Body of pancreas (tissue), 4 donors: Measurements from ENCODE around the gene UBE2E3. TPM values are rescaled to one million over a fixed set of nuclear protein-coding genes. Genes with fewer than 3 reads are reported as not detected.
"Not testable (repeated sequence)": the region's sequence is repeated elsewhere in the genome, so short reads cannot be mapped to it uniquely, and the experiment has no call there.

Experiments
- ATAC-seq: fragments of 150-250 bp; one replicate; pipeline ENCODE4 v1.9.1; 2016
- DNase-seq, 4 donors: peaks; one replicate each; pipeline ENCODE4 v3.0.0-alpha.2; 2019
- H3K27ac ChIP-seq, 4 donors: fragments of 200-600 bp; sonication (generic); 1 replicate in 3 of 4; 2 replicates in 1 of 4; pipeline versions ENCODE4 v1.5.1 to v1.6.1; 2016 to 2019; ENCODE audit warnings: mild to moderate bottlenecking in 1 of 4, mixed read lengths in 1 of 4, moderate library complexity in 1 of 4
- H3K27me3 ChIP-seq, 2 donors: fragments of 200-600 bp; sonication (generic); one replicate each; pipeline ENCODE4 v1.6.0; 2016; ENCODE audit warnings: mild to moderate bottlenecking in 1 of 2
- H3K36me3 ChIP-seq, 2 donors: fragments of 200-600 bp; sonication (generic); replicated peaks in 1 of 2; 2 replicates each; pipeline ENCODE4 v1.5.1; 2016; ENCODE audit warnings: low read depth in 2 of 2; ENCODE audit not compliant: insufficient read depth in 1 of 2
- H3K4me1 ChIP-seq: fragments of 200-600 bp; sonication (generic); one replicate; pipeline ENCODE4 v1.6.0; 2016
- H3K4me3 ChIP-seq, 2 donors: fragments of 200-600 bp; sonication (generic); 1 replicate in 1 of 2; 2 replicates in 1 of 2; pipeline ENCODE4 v1.5.1; 2016 to 2019
- H3K9me3 ChIP-seq, 3 donors: fragments of 200-600 bp; sonication (generic); 1 replicate in 2 of 3; 2 replicates in 1 of 3; pipeline ENCODE4 v1.5.1; 2016
- CTCF ChIP-seq, 7 experiments: fragments of 450-650 bp in 4 of 7; fragments of 200-600 bp in 3 of 7; sonication (generic) in 3 of 7; IDR thresholded peaks; one replicate each; pipeline ENCODE4 v1.5.1; 2016 to 2019; ENCODE audit warnings: antibody characterized with exemption in 7 of 7
- POLR2A ChIP-seq, 3 donors: fragments of 450-650 bp; IDR thresholded peaks; one replicate each; pipeline ENCODE4 v1.6.1; 2016; ENCODE audit warnings: antibody characterized with exemption in 3 of 3, mild to moderate bottlenecking in 2 of 3
- WGBS, 2 donors: methylation state at CpG; one replicate each; pipeline ENCODE4 v1.1.5; 2017; 5-methylcytosine and 5-hydroxymethylcytosine counted together
- intact Hi-C: fragments of 100-400 bp; cut with DNase I; formaldehyde crosslinking; loops from one replicate; pipeline ENCODE4 v1.15.1; 2023
- total RNA-seq, 2 donors: library from RNA; depleted of rRNA; stranded (reverse); fragments of >200 nt; gene quantifications; one replicate each; pipeline ENCODE4 v1.1.0, GENCODE V29; 2016

Gene UBE2E3
- total RNA-seq, 2 donors from 2014 or later = 30.3 to 38.7 TPM

DNA sequence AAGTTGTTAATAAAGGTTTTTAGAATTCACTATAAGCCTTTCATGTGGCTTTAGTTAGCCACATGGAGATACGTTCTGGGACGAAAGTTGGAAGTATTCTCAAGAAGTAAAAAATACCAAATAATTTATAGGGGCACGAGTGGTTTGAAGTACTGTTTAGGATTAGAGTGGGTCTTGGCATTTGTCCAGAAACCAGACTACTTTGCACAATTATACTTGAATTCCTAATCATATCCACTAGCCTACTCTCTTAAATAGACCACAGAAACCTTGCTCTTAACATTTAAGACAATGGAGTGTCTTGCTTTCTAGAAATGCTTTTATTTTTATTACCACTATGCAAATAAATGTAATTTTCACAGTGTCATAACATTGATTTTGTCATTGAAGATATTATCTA lies 44.6 kb downstream of the UBE2E3 start:
- intact Hi-C loops = no loop called here
- DNase-seq (no peak), ATAC-seq (no peak)
- Histone ChIP-seq H3K27me3 (no peaks in the 10 kb centered on the region), H3K9me3 (no peaks in the 10 kb centered on the region), H3K36me3 (no peaks in the 10 kb centered on the region), H3K27ac (no peak overlapping the region), H3K4me3 (no peak overlapping the region), H3K4me1 (peaks cover 7% of the 10 kb centered on the region)
- 74 to 75% methylated on average over 3 of the region's 3 CpGs for WGBS, 2 donors
- TF ChIP-seq CTCF (IDR thresholded peaks at IDR 0.05) (no peak), POLR2A (IDR thresholded peaks at IDR 0.05) (no peak)

- Histone ChIP-seq H3K9me3 (no peaks in the 10 kb centered on the region), H3K36me3 (no peaks in the 10 kb centered on the region), H3K27me3 (no peaks in the 10 kb centered on the region), H3K4me1 (no peaks in the 10 kb centered on the region), H3K4me3 (no peak overlapping the region), H3K27ac (no peak overlapping the region)
- TF ChIP-seq POLR2A (IDR thresholded peaks at IDR 0.05) (no peak), CTCF (IDR thresholded peaks at IDR 0.05) (no peak)
- WGBS, 2 donors = 96 to 100% methylated on average over 2 of the region's 2 CpGs
- intact Hi-C loops = no loop called here
- ATAC-seq = no peak
- no peak for DNase-seq
These were observed 56.0 kb downstream of the UBE2E3 start for GRCh38 chr2:181036445-181036844.

DNA sequence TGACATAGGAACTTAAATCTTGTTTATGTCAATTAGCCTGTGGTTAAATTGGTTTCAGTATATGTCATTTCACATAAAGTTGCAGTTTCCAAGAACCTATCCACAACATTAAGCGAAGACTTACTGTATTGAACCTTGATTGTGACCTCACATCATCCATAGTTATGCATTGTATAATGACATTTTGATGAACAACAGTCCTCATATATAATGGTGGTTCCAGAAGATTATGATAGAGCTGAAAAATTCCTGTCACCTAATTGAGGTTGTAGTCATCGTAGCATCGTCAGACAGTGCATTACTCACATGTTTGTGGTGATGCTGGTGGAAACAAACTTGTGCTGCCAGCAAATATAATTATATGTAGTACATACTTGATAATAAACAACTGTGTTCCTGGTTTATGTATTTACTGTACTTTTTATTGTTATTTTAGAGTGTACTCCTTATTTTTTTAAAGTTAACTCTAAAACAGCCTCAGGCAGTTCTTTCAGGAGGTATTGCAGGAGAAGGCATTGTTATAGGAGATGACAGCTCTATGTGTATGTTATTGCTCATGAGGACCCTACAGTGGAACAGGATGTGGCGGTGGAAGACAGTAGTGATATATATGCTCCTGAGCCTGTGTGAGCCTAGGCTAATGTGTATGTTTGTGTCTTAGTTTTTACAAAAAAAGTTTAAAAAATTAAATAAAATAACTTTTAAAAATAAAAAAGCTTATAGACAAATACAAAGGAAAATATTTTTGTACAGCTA lies 56.6 kb downstream of the UBE2E3 start:
- Histone ChIP-seq H3K36me3 (no peaks in the 10 kb centered on the region), H3K27ac (no peak overlapping the region), H3K27me3 (no peaks in the 10 kb centered on the region), H3K4me3 (no peak overlapping the region), H3K4me1 (no peaks in the 10 kb centered on the region), H3K9me3 (no peaks in the 10 kb centered on the region)
- DNase-seq (no peak), ATAC-seq (no peak)
- intact Hi-C loops = no loop called here
- TF ChIP-seq POLR2A (IDR thresholded peaks at IDR 0.05) (no peak), CTCF (IDR thresholded peaks at IDR 0.05) (no peak)
- WGBS, 2 donors = 89 to 91% methylated on average over 4 of the region's 4 CpGs

DNA sequence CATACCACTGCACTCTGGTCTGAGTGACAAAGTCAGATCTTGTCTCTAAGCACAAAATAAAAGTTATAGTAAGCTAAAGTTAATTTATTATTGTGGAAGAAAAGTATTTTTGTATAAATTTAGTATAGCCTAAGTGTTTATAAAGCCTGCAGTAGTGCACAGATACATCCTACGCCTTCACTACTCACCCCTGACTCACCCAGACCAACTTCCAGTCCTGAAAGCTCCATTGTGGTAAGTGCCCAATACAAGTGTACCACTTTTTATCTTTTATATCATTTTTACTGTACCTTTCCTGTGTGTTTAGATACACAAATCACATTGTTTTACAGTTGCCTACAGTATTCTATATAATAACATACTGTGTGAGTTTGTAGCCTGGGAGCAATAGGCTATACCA lies 57.5 kb downstream of the UBE2E3 start:
- Histone ChIP-seq H3K4me1 (no peaks in the 10 kb centered on the region), H3K9me3 (no peaks in the 10 kb centered on the region), H3K36me3 (no peaks in the 10 kb centered on the region), H3K27me3 (no peaks in the 10 kb centered on the region), H3K27ac (no peak overlapping the region), H3K4me3 (no peak overlapping the region)
- TF ChIP-seq CTCF (IDR thresholded peaks at IDR 0.05) = no peak
- no peak for TF ChIP-seq POLR2A (IDR thresholded peaks at IDR 0.05)
- DNase-seq (no peak), ATAC-seq (no peak)
- WGBS, 2 donors = 94 to 97% methylated on average over 1 of the region's 1 CpG
- intact Hi-C loops = no loop called here

DNA sequence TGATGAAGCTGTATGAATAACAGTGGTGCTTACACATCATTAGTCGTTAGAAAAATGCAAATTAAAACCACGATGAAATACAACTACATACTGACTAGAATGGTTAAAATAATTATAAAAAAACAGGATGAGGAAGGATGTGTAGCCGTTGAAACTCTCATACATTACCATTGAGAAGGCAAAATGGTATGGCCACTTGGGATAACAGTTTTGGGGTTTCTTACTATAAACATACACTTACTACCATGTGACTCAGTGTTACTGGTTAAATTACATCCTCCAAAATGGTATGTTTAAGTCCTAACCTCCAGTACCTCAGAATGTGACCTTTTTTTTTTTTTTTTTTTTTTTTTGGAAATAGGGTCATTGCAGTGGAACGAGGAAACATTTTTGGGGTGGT lies 58.4 kb downstream of the UBE2E3 start:
- no peaks in the 10 kb centered on the region for H3K9me3 ChIP-seq
- DNase-seq = no peak
- no peak overlapping the region for H3K27ac ChIP-seq
- 92 to 93% methylated on average over 4 of the region's 4 CpGs for WGBS, 2 donors
- no peaks in the 10 kb centered on the region for H3K4me1 ChIP-seq
- intact Hi-C loops = no loop called here
- ATAC-seq = no peak
- no peaks in the 10 kb centered on the region for H3K27me3 ChIP-seq
- H3K4me3 ChIP-seq = no peak overlapping the region
- TF ChIP-seq POLR2A (IDR thresholded peaks at IDR 0.05) (no peak), CTCF (IDR thresholded peaks at IDR 0.05) (no peak)
- H3K36me3 ChIP-seq = no peaks in the 10 kb centered on the region

GRCh38 chr2:181040839-181041238 lies 60.4 kb downstream of the UBE2E3 start:
- 95% methylated on average over 9 to 11 of the region's 11 CpGs for WGBS, 2 donors
- ATAC-seq, H3K36me3 ChIP-seq, H3K27ac ChIP-seq, intact Hi-C loops, H3K9me3 ChIP-seq, H3K27me3 ChIP-seq, H3K4me1 ChIP-seq, DNase-seq, H3K4me3 ChIP-seq: not testable (repeated sequence)
